Neural cell (in vitro differentiated cells): ENCODE results near the gene NR2C1.

ENCODE experiments used
- CTCF ChIP-seq: fragments of 450-650 bp; IDR thresholded peaks from 2 replicates; pipeline ENCODE4 v1.5.1; 2014; ENCODE audit warnings: antibody characterized with exemption, mild to moderate bottlenecking, moderate library complexity; ENCODE audit not compliant: poor library complexity, severe bottlenecking
- EP300 ChIP-seq: fragments of 450-650 bp; conservative IDR thresholded peaks from 2 replicates; pipeline ENCODE4 v1.6.1; 2014; ENCODE audit warnings: antibody characterized with exemption, mild to moderate bottlenecking, moderate library complexity; ENCODE audit not compliant: poor library complexity, severe bottlenecking
- EZH2 ChIP-seq: fragments of 200-600, 300-800 bp; shearing (Covaris generic), sonication (generic); IDR thresholded peaks from 2 replicates; pipeline ENCODE4 v1.6.1; 2014; ENCODE audit warnings: antibody characterized with exemption, low read length, borderline replicate concordance, mild to moderate bottlenecking; ENCODE audit not compliant: insufficient read depth, poor library complexity, severe bottlenecking
- MXI1 ChIP-seq: fragments of 450-650 bp; conservative IDR thresholded peaks from 2 replicates; pipeline ENCODE4 v1.6.1; 2014; ENCODE audit warnings: antibody characterized with exemption, mild to moderate bottlenecking; ENCODE audit not compliant: poor library complexity, severe bottlenecking
- POLR2AphosphoS5 ChIP-seq: IDR thresholded peaks from 2 replicates; pipeline ENCODE4 v1.6.1; 2012
- RAD21 ChIP-seq: fragments of 450-650 bp; conservative IDR thresholded peaks from 2 replicates; pipeline ENCODE4 v1.6.1; 2014; ENCODE audit warnings: antibody characterized with exemption, mild to moderate bottlenecking, moderate library complexity
- REST ChIP-seq: IDR thresholded peaks from 2 replicates; pipeline ENCODE4 v1.6.1; 2012; ENCODE audit warnings: borderline replicate concordance
- SMC3 ChIP-seq: fragments of 450-650 bp; conservative IDR thresholded peaks from 2 replicates; pipeline ENCODE4 v1.6.1; 2014; ENCODE audit warnings: antibody characterized with exemption, mild to moderate bottlenecking, moderate library complexity; ENCODE audit not compliant: poor library complexity
- TAF1 ChIP-seq: IDR thresholded peaks from 2 replicates; pipeline ENCODE4 v1.6.1; 2012; ENCODE audit warnings: low read depth

- TF ChIP-seq RAD21 (no peak), CTCF (no peak), EZH2 (no peak), TAF1 (no peak), EP300 (no peak), POLR2AphosphoS5 (no peak), SMC3 (no peak), REST (no peak), MXI1 (no peak)
Observed at GRCh38 chr12:95083471-95083870, 10.1 kb upstream of the NR2C1 start.
